Vagina (tissue), 2 donors: Measurements from ENCODE around the gene CISH. TPM values are rescaled to one million over a fixed set of nuclear protein-coding genes. Genes with fewer than 3 reads are reported as not detected.

Experiments used
- DNase-seq, 2 donors: peaks; one replicate each; pipeline ENCODE4 v3.0.0-alpha.2; 2017; ENCODE audit errors: extremely low spot score in 2 of 2
- H3K27ac ChIP-seq: fragments of 200-600 bp; sonication (generic); one replicate; pipeline ENCODE4 v1.5.1; 2019
- H3K27me3 ChIP-seq: fragments of 200-600 bp; sonication (generic); one replicate; pipeline ENCODE4 v1.5.1; 2019
- H3K36me3 ChIP-seq, 2 donors: fragments of 200-600 bp; sonication (generic); one replicate each; pipeline ENCODE4 v1.5.1; 2017 to 2019
- H3K4me1 ChIP-seq: fragments of 200-600 bp; sonication (generic); one replicate; pipeline ENCODE4 v1.5.1; 2019
- H3K4me3 ChIP-seq, 2 donors: fragments of 200-600 bp; sonication (generic); 1 replicate in 1 of 2; 2 replicates in 1 of 2; pipeline ENCODE4 v1.5.1; 2016 to 2019
- H3K9me3 ChIP-seq: fragments of 200-600 bp; sonication (generic); one replicate; pipeline ENCODE4 v1.5.1; 2019
- POLR2A ChIP-seq, 2 donors: fragments of 450-650 bp; IDR thresholded peaks; one replicate each; pipeline ENCODE4 v1.6.1; 2017; ENCODE audit warnings: antibody characterized with exemption in 2 of 2, mild to moderate bottlenecking in 2 of 2, moderate library complexity in 2 of 2
- POLR2AphosphoS5 ChIP-seq, 2 donors: sonication (generic); formaldehyde crosslinking; IDR thresholded peaks; one replicate each; pipeline ENCODE4 v1.9.0; 2017; ENCODE audit warnings: antibody characterized with exemption in 2 of 2, mild to moderate bottlenecking in 2 of 2, low read depth in 1 of 2; ENCODE audit not compliant: insufficient read depth in 1 of 2
- intact Hi-C: fragments of 100-400 bp; cut with DNase I; formaldehyde crosslinking; loops from one replicate; pipeline ENCODE4 v1.15.1; 2023
- total RNA-seq: library from RNA; depleted of rRNA; stranded (reverse); fragments of >200 nt; gene quantifications from one replicate; pipeline ENCODE4 v1.2.3, GENCODE V29; 2016
- TF ChIP-seq, protein P1 (sequence below), 3 experiments: fragments of 450-650 bp in 2 of 3; fragments of 200-600 bp in 1 of 3; sonication (generic) in 1 of 3; IDR thresholded peaks; one replicate each; pipeline ENCODE4 v1.5.1; 2017 to 2019; ENCODE audit warnings: antibody characterized with exemption in 3 of 3, mild to moderate bottlenecking in 2 of 3, moderate library complexity in 2 of 3

The CISH gene
- total RNA-seq, 1 donor from 2014 or later: 21.9 TPM

DNA sequence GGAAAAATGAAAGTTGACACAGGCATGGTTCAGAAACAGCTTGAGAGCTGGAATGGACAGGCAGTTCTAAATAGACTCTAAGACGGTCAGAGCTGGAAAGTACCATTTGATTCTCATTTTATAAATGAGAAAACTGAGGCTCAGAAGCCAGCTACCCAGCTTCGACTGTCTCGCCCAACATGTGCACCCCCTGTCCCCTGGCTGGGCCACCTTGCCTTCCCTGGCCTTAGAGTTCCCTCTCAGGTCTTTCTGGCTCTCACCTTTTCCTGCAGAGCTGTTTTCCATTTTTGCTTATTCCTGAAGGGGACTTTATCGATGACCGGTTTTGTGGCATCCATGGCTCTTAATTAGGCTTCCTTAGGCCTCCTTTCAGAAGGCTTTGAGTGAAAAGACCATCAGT, 45.8 kb upstream of the CISH start:
- H3K4me1 ChIP-seq: no peaks in the 10 kb centered on the region
- no peaks in the 10 kb centered on the region for H3K27me3 ChIP-seq
- H3K27ac ChIP-seq: no peak overlapping the region
- no peak overlapping the region for H3K4me3 ChIP-seq
- H3K36me3 ChIP-seq: no peaks in the 10 kb centered on the region
- DNase-seq: no peak
- TF ChIP-seq POLR2A (IDR thresholded peaks at IDR 0.05) (no peak), POLR2AphosphoS5 (IDR thresholded peaks at IDR 0.05; ENCODE audit: insufficient read depth in 1 of 2, low read depth in 1 of 2) (no peak)
- TF ChIP-seq, protein P1, sequence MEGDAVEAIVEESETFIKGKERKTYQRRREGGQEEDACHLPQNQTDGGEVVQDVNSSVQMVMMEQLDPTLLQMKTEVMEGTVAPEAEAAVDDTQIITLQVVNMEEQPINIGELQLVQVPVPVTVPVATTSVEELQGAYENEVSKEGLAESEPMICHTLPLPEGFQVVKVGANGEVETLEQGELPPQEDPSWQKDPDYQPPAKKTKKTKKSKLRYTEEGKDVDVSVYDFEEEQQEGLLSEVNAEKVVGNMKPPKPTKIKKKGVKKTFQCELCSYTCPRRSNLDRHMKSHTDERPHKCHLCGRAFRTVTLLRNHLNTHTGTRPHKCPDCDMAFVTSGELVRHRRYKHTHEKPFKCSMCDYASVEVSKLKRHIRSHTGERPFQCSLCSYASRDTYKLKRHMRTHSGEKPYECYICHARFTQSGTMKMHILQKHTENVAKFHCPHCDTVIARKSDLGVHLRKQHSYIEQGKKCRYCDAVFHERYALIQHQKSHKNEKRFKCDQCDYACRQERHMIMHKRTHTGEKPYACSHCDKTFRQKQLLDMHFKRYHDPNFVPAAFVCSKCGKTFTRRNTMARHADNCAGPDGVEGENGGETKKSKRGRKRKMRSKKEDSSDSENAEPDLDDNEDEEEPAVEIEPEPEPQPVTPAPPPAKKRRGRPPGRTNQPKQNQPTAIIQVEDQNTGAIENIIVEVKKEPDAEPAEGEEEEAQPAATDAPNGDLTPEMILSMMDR (IDR thresholded peaks at IDR 0.05): no peak
- intact Hi-C loops: no loop called here
- H3K9me3 ChIP-seq: no peaks in the 10 kb centered on the region

DNA sequence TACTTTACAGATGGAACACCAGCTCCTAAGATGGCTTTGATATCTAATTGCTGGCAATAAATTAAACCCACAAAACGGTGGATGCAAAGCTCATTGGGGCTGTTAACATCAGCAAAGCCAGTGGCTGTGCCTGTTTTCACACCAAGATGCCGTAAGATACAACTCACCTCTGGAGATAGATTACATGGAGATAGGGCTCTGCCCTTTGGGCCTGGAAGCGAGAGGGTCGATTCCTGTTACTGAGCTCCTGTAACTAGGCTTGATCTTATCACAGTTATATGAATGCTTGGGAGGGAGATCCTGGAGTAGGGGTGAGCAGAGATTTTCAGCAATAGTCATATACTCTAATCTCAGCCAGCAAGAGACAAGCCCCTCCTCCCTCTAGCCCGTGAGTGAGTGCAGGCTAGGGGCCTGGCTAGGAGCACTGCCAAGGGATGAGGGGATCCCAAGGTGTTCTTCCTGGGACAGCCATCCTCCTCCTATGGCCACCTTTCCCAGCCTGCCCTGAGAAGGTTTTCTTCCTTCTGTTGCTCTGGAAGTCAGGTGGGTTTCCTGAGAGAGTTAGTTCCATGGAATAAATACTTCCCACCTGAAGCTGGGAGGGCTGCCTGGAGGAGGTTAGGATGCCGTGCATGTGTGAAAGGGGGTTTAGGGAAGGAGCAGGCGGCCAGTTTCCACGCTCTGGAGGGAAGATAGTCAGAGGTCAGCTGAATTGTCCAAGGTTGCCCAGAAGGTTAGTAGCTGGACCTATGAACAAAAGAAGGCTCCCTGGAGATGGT, 45.0 kb upstream of the CISH start:
- H3K9me3 ChIP-seq: no peaks in the 10 kb centered on the region
- H3K27ac ChIP-seq: no peak overlapping the region
- TF ChIP-seq POLR2A (IDR thresholded peaks at IDR 0.05): no peak
- TF ChIP-seq, protein P1 (IDR thresholded peaks at IDR 0.05): no peak
- no peak for TF ChIP-seq POLR2AphosphoS5 (IDR thresholded peaks at IDR 0.05; ENCODE audit: insufficient read depth in 1 of 2, low read depth in 1 of 2)
- DNase-seq: no peak
- H3K36me3 ChIP-seq: no peaks in the 10 kb centered on the region
- H3K4me3 ChIP-seq: no peak overlapping the region
- H3K27me3 ChIP-seq: no peaks in the 10 kb centered on the region
- no peaks in the 10 kb centered on the region for H3K4me1 ChIP-seq
- intact Hi-C loops: no loop called here

DNA sequence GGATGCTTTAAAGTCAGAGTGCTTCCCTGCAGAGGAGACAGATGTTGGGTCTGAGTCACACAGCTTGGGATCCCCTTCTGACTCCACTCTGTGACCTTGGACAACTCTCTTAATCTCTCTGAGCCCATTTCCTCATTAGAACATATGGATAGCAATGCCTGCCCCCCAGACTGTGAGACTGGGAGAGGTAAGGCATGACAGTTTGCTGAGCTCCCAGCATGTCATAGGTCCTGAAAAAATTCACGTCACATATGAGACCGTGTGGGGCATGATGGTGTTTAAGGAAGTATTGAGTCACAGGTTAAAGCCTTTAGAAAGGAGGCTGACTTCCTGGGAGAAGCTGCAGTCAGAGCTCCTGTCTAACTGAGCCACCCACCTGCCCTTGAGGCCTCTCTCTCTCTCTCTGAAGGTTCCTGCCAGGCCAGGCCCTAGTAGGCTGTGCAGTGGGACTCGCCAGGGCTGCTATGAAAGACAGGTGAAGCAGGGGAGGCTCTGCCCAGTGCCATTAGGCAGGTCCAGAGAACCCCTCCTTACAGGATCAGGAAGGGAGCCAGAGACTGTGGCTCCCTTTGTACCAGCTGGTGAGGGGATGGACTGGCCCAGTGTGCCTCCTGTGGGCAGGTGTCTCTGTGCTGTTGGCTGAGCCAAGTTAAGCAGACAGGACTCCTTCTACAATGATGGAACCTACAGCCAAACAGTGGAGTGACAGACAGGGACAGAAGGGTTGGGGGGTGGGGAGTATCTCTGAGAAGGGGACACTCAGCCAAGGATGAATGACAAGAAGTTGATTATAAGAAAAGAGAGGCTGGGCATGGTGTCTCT, 43.6 kb upstream of the CISH start:
- Histone ChIP-seq H3K36me3 (no peaks in the 10 kb centered on the region), H3K4me1 (no peaks in the 10 kb centered on the region), H3K27me3 (no peaks in the 10 kb centered on the region), H3K4me3 (no peak overlapping the region), H3K27ac (no peak overlapping the region), H3K9me3 (no peaks in the 10 kb centered on the region)
- intact Hi-C loops: no loop called here
- no peak for DNase-seq
- TF ChIP-seq, protein P1 (IDR thresholded peaks at IDR 0.05): no peak

DNA sequence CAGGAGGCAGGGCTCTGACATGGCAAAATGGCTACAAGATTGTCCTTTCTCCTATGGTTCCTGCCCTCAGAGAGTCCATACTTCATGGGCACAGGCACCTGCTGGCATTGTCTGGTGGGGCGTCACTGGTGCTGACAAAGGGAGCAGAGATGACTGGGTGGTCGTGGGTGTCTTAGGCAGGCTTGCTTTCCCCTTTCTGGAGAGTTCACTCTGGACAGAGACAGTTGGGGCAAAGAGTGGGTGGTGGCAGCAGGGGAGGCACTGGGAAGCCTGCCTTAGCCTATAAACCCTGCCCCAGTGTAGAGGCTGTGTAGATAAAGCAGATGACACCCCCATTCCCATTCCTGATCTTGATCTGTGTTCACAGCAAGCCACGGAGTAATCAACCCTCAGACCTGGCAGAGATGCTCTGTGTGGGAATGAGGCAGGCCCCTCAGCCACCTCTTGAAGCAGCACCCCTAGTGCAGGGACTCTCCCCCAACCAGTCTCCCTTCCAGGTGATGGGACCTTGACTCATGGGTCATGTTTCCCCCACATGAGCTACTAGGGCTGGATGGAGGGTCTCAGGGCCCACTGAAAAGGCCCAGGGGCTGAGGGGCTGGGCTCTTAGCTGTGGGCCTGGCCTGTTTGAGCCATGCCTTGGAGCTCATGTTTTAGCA, 42.5 kb upstream of the CISH start:
- Histone ChIP-seq H3K4me3 (no peak overlapping the region), H3K36me3 (no peaks in the 10 kb centered on the region), H3K4me1 (no peaks in the 10 kb centered on the region), H3K27ac (no peak overlapping the region), H3K27me3 (no peaks in the 10 kb centered on the region), H3K9me3 (no peaks in the 10 kb centered on the region)
- intact Hi-C loops: no loop called here
- TF ChIP-seq, protein P1 (IDR thresholded peaks at IDR 0.05): no peak
- no peak for DNase-seq
